NCI-H1417 treated with DMSO at 0.1 percent for 48 hours (cell line): ENCODE results near the gene DDX55.
"Not testable (repeated sequence)": the region's sequence is repeated elsewhere in the genome, so short reads cannot be mapped to it uniquely, and the experiment has no call there.

Experiments
- DNase-seq: peaks from one replicate; lab custom pipeline; 2025; lab: John Stamatoyannopoulos, UW

The DDX55 gene, protein sequence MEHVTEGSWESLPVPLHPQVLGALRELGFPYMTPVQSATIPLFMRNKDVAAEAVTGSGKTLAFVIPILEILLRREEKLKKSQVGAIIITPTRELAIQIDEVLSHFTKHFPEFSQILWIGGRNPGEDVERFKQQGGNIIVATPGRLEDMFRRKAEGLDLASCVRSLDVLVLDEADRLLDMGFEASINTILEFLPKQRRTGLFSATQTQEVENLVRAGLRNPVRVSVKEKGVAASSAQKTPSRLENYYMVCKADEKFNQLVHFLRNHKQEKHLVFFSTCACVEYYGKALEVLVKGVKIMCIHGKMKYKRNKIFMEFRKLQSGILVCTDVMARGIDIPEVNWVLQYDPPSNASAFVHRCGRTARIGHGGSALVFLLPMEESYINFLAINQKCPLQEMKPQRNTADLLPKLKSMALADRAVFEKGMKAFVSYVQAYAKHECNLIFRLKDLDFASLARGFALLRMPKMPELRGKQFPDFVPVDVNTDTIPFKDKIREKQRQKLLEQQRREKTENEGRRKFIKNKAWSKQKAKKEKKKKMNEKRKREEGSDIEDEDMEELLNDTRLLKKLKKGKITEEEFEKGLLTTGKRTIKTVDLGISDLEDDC

DNA sequence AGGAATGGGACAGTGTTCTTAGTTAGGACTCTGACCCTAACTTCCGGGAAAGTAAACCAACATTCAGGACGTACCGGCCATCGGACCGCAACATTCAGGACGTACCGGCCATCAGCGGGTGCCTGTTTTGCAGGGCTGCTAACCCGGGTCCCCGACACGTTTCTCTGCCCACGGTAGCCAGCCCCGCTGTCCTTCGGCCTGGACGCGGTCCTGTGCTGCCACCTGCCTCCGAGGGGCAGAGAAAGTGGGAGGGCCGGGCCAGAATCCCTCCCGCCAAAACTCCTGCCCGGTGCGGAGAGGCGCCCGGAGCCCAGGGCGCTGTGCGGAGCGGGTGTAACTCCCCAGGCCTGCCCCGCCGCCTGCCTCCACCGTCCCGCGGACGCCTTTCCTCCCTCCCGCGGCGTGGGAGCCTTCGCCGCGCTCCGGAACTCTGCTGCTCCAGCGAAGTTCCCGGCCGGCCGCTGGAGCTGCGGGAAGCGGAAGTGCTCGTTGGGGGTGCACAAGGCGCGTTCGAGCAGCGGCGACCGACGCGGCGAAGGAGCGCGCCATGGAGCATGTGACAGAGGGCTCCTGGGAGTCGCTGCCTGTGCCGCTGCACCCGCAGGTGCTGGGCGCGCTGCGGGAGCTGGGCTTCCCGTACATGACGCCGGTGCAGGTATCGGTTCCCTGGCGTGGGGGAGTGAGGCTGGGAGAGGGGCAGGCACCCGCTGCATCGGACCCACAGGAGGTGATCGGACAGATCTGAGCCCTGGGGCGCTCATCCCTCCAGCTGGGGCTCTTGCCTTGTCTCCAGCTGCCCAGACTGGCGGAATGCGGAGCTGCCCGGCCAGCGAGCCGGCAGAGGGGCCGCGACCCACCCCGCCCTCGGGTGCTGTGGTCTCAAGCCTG, at the start of gene DDX55:
DDX55 (plus strand) TSS at position 498 of the 888 bp plus-strand sequence; CDS start at position 548, 50 bp downstream.
- DNase-seq: peak; percentile 24

DNA sequence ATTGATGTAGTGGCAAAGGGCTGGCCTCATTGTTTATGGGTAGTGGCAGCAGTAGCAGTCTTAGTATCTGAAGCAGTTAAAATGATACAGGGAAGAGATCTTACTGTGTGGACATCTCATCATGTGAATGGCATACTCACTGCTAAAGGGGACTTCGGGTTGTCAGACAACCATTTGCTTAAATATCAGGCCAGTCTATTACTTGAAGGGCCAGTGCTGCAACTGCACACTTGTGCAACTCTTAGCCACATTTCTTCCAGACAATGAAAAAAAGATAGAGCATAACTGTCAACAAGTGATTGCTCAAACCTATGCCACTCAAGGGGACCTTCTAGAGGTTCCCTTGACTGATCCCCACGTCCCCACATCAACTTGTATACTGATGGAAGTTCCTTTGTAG, 47.8 kb upstream of the DDX55 start:
- not testable (repeated sequence) for DNase-seq

DNA sequence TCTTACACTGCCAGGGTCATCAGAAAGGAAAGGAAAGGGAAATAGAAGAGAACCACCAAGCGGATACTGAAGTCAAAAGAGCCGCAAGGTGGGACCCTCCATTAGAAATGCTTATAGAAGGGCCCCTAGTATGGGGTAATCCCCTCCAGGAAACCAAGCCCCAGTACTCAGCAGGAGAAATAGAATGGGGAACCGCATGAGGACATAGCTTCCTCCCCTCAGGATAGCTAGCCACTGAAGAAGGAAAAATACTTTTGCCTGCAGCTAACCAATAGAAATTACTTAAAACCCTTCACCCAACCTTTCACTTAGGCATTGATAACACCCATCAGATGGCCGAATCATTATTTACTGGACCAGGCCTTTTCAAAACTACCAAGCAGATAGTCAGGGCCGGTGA, 47.1 kb upstream of the DDX55 start:
- not testable (repeated sequence) for DNase-seq

DNA sequence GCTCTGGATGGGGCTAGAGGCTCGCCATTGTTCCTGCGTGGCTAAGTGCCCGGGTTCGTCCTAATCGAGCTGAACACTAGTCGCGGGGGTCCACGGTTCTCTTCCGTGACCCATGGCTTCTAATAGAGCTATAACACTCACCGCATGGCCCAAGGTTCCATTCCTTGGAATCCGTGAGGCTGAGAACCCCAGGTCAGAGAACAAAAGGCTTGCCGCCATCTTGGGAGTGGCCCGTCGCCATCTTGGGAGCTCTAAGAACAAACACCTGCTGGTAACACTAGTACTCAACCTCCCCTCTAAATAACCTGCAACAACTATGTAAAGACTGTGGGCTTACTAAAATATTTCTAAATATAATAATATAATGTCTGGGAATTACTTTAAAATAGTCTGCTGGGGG, 43.4 kb upstream of the DDX55 start:
- DNase-seq: not testable (repeated sequence)

- no peak for DNase-seq
Measured at GRCh38 chr12:123559468-123559867, 42.4 kb upstream of the DDX55 start.

GRCh38 chr12:123571343-123571813, 30.5 kb upstream of the DDX55 start:
- DNase-seq: no peak

DNA sequence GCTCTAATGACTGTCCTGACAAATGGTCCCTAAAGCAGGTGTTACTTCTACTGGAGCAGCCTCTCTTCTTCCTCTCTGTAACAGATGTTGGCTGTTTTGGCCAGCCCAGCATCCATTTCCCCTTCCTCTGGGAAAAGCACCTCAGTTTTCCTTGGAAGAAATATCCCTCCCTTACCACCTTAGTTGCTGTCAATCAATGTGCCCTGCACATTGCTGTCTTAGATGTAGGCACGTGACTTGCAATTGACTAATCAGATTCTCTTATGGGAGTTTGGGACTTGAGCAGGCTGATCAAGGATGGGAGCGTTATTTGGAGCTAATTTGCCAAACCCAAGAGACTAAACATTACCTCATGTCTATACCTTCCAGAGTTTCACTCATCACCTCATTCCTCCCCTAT, 29.5 kb upstream of the DDX55 start:
- DNase-seq: no peak

DNA sequence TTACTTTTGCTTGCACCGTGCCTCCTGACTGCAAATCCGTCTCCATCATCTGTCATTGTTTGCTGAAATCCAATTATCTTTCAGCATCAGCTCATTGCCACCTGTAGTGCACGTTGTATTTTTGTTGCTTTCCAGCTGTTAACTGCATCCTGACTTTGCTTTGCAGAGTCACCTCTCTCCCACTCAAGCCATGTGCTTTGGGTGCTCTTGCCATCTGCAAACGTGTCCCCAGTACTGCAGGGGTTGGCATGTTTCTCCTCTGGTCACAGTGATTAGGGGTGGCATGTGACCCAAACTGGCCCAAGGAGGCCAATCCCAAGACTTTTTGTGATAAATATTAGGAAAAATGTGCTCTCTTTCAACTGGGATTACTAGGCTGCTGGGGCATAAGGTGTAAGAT, 28.0 kb upstream of the DDX55 start:
- no peak for DNase-seq

GRCh38 chr12:123576611-123577010, 25.3 kb upstream of the DDX55 start:
- DNase-seq: no peak

- no peak for DNase-seq
Measured at GRCh38 chr12:123578243-123578642, 23.7 kb upstream of the DDX55 start.

DNA sequence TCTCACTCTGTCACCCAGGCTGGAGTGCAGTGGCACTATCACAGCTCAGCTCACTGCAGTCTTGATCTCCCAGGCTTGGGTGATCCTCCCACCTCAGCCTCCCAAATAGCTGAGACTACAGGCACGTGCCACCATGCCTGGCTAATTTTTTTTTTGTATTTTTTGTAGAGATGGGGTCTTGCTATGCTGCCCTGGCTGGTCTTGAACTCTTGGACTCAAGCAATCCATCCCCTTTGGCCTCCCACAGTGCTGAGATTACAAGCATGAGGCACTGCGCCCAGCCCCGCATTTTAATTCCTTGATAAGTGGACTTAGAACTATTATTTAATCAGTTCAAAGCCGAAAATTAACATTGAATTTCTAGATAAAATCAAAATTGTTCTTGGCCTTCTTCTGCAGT, 23.1 kb upstream of the DDX55 start:
- not testable (repeated sequence) for DNase-seq

DNA sequence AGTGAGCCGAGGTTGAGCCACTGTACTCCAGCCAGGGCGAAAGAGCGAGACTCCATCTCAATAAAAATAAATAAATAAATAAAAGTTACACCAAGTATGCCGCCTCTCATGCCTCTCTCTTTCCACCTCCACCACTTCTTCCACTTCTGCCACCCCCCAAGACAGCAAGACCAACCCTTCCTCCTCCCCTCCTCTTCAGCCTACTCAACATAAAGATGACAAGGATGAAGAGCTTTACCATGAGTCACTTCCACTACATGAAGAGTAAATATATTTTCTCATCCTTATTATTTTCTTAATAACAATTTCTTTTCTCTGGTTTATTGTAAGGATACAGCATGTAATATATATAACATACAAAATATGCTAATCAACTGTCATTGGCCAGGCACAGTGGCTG, 21.1 kb upstream of the DDX55 start:
- DNase-seq: no peak

GRCh38 chr12:123591702-123592481, 10.0 kb upstream of the DDX55 start:
- no peak for DNase-seq

- no peak for DNase-seq
Measured at GRCh38 chr12:123595729-123596128, 6.2 kb upstream of the DDX55 start.

DNA sequence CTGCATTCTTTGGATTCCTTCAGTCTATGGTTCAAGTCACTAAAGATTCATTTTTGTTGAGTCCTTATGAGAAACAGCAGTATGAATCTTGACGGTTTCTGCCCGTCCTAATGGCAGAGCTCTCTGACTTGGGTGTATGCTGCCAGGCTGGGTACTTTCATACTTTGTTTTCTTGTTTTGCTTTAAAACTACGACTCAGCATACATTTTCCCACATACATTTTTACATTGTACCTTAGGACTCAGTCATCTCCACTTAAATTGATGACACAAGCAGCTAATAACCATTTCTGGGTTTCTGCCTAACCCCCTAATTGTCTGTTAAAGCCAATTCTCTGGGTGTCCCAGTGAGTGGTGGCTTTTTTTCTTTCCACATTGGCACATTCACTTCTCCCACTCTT, 4.8 kb upstream of the DDX55 start:
- no peak for DNase-seq

DNA sequence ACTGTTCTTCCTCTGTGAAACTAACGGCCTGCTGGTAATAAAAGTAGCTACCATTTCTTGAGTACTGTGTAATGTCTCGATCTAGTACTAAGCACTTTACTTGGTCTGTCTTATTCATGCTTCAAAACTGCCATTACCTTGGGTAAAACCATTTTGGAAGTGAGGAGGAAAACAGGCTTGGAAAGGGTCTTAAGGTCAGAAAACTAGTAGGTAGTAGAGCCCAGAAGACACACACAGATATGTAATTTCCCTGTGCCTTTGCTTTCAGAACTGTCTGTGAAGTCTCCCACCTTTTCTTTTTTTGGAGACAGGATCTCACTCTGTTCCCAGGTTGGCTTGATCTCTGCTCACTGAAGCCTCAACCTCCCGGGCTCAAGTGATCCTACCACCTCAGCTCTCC, 3.4 kb upstream of the DDX55 start:
- DNase-seq: no peak

DNA sequence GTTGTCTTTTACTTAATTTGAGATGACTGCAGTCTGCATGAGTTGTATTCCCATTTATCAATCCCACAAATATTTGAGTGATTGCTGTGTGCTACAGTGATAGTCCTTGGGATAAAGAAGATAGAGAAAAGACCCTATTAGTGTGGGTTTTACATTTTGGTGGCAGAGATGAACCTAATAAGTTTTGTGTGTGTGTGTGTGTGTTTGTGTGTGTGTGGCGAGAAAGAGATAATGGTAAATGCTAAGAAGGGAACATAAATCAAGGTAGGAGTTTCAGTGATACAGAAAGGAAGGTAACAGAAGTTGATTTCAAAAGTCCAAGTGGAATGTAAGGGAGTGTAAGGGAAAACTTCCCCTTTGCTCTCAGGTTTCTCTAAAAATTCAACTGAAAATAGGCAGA, 2.6 kb upstream of the DDX55 start:
- DNase-seq: no peak

- no peak for DNase-seq
Measured at GRCh38 chr12:123599721-123600120, 2.2 kb upstream of the DDX55 start.

GRCh38 chr12:123602651-123603195, 824 bp downstream of the DDX55 start:
- DNase-seq: no peak

DNA sequence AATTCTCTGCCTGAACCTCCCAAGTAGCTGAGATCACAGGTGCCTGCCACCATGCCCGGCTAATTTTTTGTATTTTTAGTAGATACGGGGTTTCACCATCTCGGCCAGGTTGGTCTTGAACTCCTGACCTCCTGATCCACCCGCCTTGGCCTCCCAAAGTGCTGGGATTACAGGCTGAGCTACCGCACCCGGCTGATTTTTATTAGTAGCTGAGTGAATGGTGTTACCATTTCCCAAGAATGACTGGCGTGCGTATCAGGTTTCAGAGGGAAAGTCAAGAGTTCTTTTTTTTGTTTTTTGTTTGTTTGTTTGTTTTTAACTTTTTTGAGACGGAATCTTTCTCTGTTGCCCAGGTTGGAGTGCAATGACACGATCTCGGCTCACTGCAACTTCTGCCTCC, 1.6 kb downstream of the DDX55 start:
- DNase-seq: not testable (repeated sequence)

DNA sequence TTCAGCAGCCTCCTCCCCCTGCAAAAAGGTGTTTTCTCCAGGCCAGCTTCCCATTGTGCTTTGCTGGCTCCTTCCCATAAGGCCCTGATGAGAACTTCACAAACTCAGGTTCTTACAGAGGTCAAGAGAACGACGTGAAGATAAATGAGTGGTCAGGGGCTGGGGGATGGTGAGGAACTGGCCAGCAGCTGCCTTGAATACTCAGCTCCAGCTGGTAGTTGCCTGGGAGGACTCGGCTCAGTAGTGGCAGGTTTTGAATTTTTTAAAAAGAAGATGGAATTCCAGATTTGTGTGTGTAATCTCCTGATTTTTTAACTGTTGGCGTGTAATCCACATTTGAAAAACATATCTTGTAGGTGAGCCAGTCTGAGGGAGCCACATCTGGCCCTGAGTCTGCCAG, 5.9 kb downstream of the DDX55 start:
- no peak for DNase-seq
